GM21529 (cell line): Measurements from ENCODE around the gene DPP3.
A peak's percentile ranks its signal among the peaks of the same experiment; 100 is the strongest.

Experiments used
- ATAC-seq: cut with Tn5 transposase; IDR thresholded peaks from one replicate; pipeline ENCODE4 v1.9.1; 2021; ENCODE audit not compliant: unreplicated experiment

Gene DPP3

GRCh38 chr11:66464916-66465315 is 15.3 kb upstream of the DPP3 start:
- no peak for ATAC-seq

GRCh38 chr11:66465373-66466224 is 14.6 kb upstream of the DPP3 start:
- ATAC-seq, result no peak

GRCh38 chr11:66466225-66467033 is 13.8 kb upstream of the DPP3 start, which contains the start of gene PELI3:
TSS of gene PELI3 (plus strand) at chr11:66466905. CDS start at chr11:66468129, 1,224 bp downstream.
- ATAC-seq, result peak; percentile 79

GRCh38 chr11:66467034-66467659 is 13.1 kb upstream of the DPP3 start:
- ATAC-seq, result peak; percentile 34

- no peak for ATAC-seq
Observed at GRCh38 chr11:66467756-66468155, 12.5 kb upstream of the DPP3 start.

GRCh38 chr11:66468691-66469090 is 11.5 kb upstream of the DPP3 start:
- no peak for ATAC-seq

- ATAC-seq, result no peak
Observed at GRCh38 chr11:66469441-66469840, 10.8 kb upstream of the DPP3 start.

GRCh38 chr11:66470015-66470414 is 10.2 kb upstream of the DPP3 start:
- no peak for ATAC-seq

GRCh38 chr11:66471142-66471541 is 9.1 kb upstream of the DPP3 start:
- no peak for ATAC-seq

- ATAC-seq, result no peak
Observed at GRCh38 chr11:66472054-66472453, 8.2 kb upstream of the DPP3 start.

- no peak for ATAC-seq
Observed at GRCh38 chr11:66473167-66473566, 7.1 kb upstream of the DPP3 start.

GRCh38 chr11:66473608-66474515 is 6.4 kb upstream of the DPP3 start:
- no peak for ATAC-seq

- no peak for ATAC-seq
Observed at GRCh38 chr11:66475349-66476172, 4.7 kb upstream of the DPP3 start.

- ATAC-seq, result no peak
Observed at GRCh38 chr11:66476173-66476840, 3.9 kb upstream of the DPP3 start.

GRCh38 chr11:66476841-66477251 is 3.4 kb upstream of the DPP3 start:
- ATAC-seq, result no peak

- ATAC-seq, result no peak
Observed at GRCh38 chr11:66477263-66478201, 2.7 kb upstream of the DPP3 start.

GRCh38 chr11:66478729-66479393 is 1.4 kb upstream of the DPP3 start:
- no peak for ATAC-seq
